ENCODE data around the gene KRTAP29-1. TPM values are rescaled to one million over a fixed set of nuclear protein-coding genes. Genes with fewer than 3 reads are reported as not detected.
A peak's percentile ranks its signal among the peaks of the same experiment; 100 is the strongest.

Gene KRTAP29-1
- total RNA-seq, 1 experiment from 2014 or later: not detected

DNA sequence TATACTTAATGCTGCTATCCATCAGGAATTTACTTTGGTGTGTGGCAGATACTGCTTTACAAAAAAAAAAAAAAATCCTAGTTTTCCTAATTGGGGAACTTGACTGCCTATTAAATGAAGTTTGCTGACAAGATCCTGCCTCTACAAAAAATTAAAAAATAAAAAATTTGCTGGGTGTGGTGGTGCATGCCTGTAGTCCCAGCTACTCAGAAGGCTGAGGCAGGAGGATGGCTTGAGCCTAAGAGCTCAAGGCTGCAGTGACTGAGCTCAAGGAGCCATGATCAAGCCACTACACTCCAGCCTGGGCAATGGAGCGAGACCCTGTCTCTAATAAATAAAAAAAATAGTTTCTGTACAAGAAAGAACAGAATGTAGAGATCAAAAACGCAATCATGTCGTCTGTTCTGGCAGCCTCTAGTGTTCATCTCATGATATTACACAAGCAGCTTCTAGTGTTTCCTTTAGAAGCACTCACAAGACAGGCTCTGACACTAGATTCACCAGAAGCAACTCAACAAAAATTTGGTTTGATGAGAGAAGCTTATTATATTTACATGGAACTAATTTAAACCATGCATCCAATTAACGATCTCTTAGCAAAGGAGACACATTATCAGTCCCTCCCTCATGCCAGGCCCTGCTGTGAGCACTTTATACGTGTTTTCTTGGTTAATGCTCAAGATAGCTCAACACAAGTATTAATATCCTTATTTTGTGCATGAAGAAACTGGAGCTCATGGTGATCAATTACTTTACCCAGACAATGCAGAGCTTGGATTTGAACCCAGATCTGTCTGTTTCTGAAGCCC, 19.6 kb upstream of the KRTAP29-1 start:
- TF ChIP-seq TCF7L2 (IDR thresholded peaks at IDR 0.05; ENCODE audit: low read depth, low read length) (peak; percentile 57), POLR2AphosphoS5 (IDR thresholded peaks at IDR 0.05; ENCODE audit: low read depth, low read length) (no peak)
- TF ChIP-seq, protein P1, sequence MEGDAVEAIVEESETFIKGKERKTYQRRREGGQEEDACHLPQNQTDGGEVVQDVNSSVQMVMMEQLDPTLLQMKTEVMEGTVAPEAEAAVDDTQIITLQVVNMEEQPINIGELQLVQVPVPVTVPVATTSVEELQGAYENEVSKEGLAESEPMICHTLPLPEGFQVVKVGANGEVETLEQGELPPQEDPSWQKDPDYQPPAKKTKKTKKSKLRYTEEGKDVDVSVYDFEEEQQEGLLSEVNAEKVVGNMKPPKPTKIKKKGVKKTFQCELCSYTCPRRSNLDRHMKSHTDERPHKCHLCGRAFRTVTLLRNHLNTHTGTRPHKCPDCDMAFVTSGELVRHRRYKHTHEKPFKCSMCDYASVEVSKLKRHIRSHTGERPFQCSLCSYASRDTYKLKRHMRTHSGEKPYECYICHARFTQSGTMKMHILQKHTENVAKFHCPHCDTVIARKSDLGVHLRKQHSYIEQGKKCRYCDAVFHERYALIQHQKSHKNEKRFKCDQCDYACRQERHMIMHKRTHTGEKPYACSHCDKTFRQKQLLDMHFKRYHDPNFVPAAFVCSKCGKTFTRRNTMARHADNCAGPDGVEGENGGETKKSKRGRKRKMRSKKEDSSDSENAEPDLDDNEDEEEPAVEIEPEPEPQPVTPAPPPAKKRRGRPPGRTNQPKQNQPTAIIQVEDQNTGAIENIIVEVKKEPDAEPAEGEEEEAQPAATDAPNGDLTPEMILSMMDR (IDR thresholded peaks at IDR 0.05): peak; percentile 89
- in situ Hi-C loops (cut with HindIII; ENCODE audit: low pct_unique_long_range_greater_than_20kb, low sequenced_read_pairs): no loop called here

DNA sequence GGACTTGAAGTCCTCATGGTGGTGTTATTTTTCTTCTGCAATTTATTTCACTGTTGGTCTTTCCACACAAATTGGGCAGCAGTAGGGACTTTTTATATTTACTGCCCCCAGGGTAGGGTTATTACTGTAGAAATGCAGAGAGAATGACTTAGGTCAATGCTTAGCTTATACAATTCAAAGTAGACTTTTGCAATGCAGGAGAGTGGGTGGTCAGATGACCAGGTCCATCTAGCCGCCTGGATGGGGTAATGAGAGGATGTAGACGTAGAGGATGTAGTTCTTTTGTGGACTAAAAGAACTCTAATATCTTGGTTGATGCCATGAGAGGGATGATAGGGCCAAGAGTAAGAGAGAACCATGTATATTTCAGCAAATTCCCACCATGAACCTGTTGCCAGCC, 15.6 kb upstream of the KRTAP29-1 start:
- POLR2A ChIA-PET: no interaction called here
- no peaks in the 10 kb centered on the region for H3K27me3 ChIP-seq (ENCODE audit: control insufficient read depth, insufficient read depth, low read length)
- no peaks in the 10 kb centered on the region for H3K36me3 ChIP-seq (ENCODE audit: control insufficient read depth, insufficient read depth, low read length)
- TF ChIP-seq, protein P2, sequence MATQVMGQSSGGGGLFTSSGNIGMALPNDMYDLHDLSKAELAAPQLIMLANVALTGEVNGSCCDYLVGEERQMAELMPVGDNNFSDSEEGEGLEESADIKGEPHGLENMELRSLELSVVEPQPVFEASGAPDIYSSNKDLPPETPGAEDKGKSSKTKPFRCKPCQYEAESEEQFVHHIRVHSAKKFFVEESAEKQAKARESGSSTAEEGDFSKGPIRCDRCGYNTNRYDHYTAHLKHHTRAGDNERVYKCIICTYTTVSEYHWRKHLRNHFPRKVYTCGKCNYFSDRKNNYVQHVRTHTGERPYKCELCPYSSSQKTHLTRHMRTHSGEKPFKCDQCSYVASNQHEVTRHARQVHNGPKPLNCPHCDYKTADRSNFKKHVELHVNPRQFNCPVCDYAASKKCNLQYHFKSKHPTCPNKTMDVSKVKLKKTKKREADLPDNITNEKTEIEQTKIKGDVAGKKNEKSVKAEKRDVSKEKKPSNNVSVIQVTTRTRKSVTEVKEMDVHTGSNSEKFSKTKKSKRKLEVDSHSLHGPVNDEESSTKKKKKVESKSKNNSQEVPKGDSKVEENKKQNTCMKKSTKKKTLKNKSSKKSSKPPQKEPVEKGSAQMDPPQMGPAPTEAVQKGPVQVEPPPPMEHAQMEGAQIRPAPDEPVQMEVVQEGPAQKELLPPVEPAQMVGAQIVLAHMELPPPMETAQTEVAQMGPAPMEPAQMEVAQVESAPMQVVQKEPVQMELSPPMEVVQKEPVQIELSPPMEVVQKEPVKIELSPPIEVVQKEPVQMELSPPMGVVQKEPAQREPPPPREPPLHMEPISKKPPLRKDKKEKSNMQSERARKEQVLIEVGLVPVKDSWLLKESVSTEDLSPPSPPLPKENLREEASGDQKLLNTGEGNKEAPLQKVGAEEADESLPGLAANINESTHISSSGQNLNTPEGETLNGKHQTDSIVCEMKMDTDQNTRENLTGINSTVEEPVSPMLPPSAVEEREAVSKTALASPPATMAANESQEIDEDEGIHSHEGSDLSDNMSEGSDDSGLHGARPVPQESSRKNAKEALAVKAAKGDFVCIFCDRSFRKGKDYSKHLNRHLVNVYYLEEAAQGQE (IDR thresholded peaks at IDR 0.05; ENCODE audit: insufficient read depth in 1 of 2, low read depth in 2 of 2, low read length in 1 of 2): no peak
- TF ChIP-seq POLR2AphosphoS5 (IDR thresholded peaks at IDR 0.05; ENCODE audit: low read depth, low read length): no peak
- TF ChIP-seq TCF7L2 (IDR thresholded peaks at IDR 0.05; ENCODE audit: low read depth, low read length): no peak
- no peaks in the 10 kb centered on the region for H3K4me1 ChIP-seq (ENCODE audit: control insufficient read depth, insufficient read depth, low read length)
- no TSS peak for BruUV-seq (replicated peaks)
- intact Hi-C loops (cut with micrococcal nuclease; ENCODE audit: unreplicated experiment): no loop called here
- ATAC-seq (no peak), DNase-seq (ENCODE audit: low read depth, low spot score) (no peak)
- in situ Hi-C loops (cut with HindIII; ENCODE audit: low pct_unique_long_range_greater_than_20kb, low sequenced_read_pairs): no loop called here
- no peak overlapping the region for H3K27ac ChIP-seq (ENCODE audit: low read length)
- H3K9me3 ChIP-seq (ENCODE audit: control insufficient read depth, insufficient read depth, low read depth, low read length): 0 out of 2 replicates have a peak, but pooled peaks cover 2% of the 10 kb centered on the region
- H3K4me3 ChIP-seq (ENCODE audit: low read depth in 2 of 2, low read length in 2 of 2): no peak overlapping the region
- CTCF ChIA-PET: no interaction called here

More for the DNA sequence above, 19.6 kb upstream of the KRTAP29-1 start:
- Histone ChIP-seq H3K9me3 (ENCODE audit: control insufficient read depth, insufficient read depth, low read depth, low read length) (0 out of 2 replicates have a peak, but pooled peaks cover 2% of the 10 kb centered on the region), H3K27ac (ENCODE audit: low read length) (no peak overlapping the region), H3K4me1 (ENCODE audit: control insufficient read depth, insufficient read depth, low read length) (no peaks in the 10 kb centered on the region), H3K27me3 (ENCODE audit: control insufficient read depth, insufficient read depth, low read length) (no peaks in the 10 kb centered on the region), H3K36me3 (ENCODE audit: control insufficient read depth, insufficient read depth, low read length) (no peaks in the 10 kb centered on the region), H3K4me3 (ENCODE audit: low read depth in 2 of 2, low read length in 2 of 2) (no peak overlapping the region)
- peak; percentile 72 for ATAC-seq
- ChIA-PET CTCF (interaction anchor here (0.6 to 2.6 kb wide), 7 partner anchors 12 to 412 kb away, joined by 3 to 12 read pairs (median 4); no protein-coding TSS in a partner anchor), POLR2A (interaction anchor here (0.6 kb wide), 1 partner anchor 34 kb away, joined by 3 read pairs; no protein-coding TSS in a partner anchor)
- peak; percentile 57 for DNase-seq (ENCODE audit: low read depth, low spot score)
- intact Hi-C loops (cut with micrococcal nuclease; ENCODE audit: unreplicated experiment): loop anchor here (1.0 to 10.0 kb wide), 2 partner anchors 343 to 413 kb away; no protein-coding TSS in a partner anchor
- no TSS peak for BruUV-seq (replicated peaks)

DNA sequence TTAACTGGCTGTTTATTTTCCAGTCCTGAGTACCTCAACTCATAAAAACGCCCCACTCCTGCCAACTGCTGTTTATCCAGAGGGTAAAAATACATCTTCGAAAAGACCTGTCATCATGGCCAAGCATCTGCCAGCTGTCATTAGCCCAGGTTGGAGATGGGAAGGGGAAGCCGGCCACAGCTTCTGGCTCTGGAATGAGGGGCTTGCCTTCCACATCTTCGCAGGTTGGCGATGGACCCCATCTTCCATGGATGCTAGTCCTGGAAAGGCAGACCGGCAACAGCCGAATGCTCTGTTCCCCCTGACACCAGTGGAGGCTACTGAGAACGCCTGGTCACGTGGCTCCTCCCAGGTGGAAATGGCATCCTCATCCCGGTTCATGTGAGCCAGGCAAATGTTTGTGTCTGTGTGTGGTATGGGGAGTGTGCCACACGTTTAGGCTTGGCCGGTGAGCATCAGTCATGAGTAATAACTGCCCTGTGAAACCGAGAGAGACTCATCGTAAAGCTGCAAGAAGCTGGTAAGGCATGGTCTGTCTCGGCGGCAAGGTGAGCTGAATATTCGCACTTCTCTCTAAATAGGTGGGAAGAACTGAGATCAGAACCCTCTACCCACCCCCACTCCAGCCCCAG, 13.3 kb upstream of the KRTAP29-1 start:
- BruUV-seq (replicated peaks): no TSS peak
- H3K4me1 ChIP-seq (ENCODE audit: control insufficient read depth, insufficient read depth, low read length): no peaks in the 10 kb centered on the region
- TF ChIP-seq, protein P1 (IDR thresholded peaks at IDR 0.05): no peak
- TF ChIP-seq POLR2AphosphoS5 (IDR thresholded peaks at IDR 0.05; ENCODE audit: low read depth, low read length) (no peak), SIN3A (IDR thresholded peaks at IDR 0.05; ENCODE audit: borderline replicate concordance, insufficient read depth, low read depth, low read length) (no peak), TCF7L2 (IDR thresholded peaks at IDR 0.05; ENCODE audit: low read depth, low read length) (no peak)
- TF ChIP-seq, protein P2 (IDR thresholded peaks at IDR 0.05; ENCODE audit: insufficient read depth in 1 of 2, low read depth in 2 of 2, low read length in 1 of 2): no peak
- no peaks in the 10 kb centered on the region for H3K36me3 ChIP-seq (ENCODE audit: control insufficient read depth, insufficient read depth, low read length)
- intact Hi-C loops (cut with micrococcal nuclease; ENCODE audit: unreplicated experiment) (no loop called here), in situ Hi-C loops (cut with HindIII; ENCODE audit: low pct_unique_long_range_greater_than_20kb, low sequenced_read_pairs) (no loop called here)
- H3K27me3 ChIP-seq (ENCODE audit: control insufficient read depth, insufficient read depth, low read length): 0 out of 2 replicates have a peak, but pooled peaks cover 3% of the 10 kb centered on the region
- POLR2A ChIA-PET: no interaction called here
- H3K27ac ChIP-seq (ENCODE audit: low read length): no peak overlapping the region
- DNase-seq (ENCODE audit: low read depth, low spot score) (no peak), ATAC-seq (no peak)
- H3K9me3 ChIP-seq (ENCODE audit: control insufficient read depth, insufficient read depth, low read depth, low read length): 0 out of 2 replicates have a peak, but pooled peaks cover 2% of the 10 kb centered on the region
- CTCF ChIA-PET: no interaction called here
- H3K4me3 ChIP-seq (ENCODE audit: low read depth in 2 of 2, low read length in 2 of 2): no peak overlapping the region

Measured in Panc1 (cell line).